ENCODE measurements around the gene ZNF563. TPM values are rescaled to one million over a fixed set of nuclear protein-coding genes. Genes with fewer than 3 reads are reported as not detected.

ZNF563 gene
- total RNA-seq (2021) (4.5 to 5.6 TPM (median 4.5 TPM) in 3 replicates), Bru-seq, nascent RNA (percentile 62 among the genes with signal in this experiment)
- long read RNA-seq, experiment 1, partial matches to known transcripts = 0 of 11 reads
- long read RNA-seq, experiment 1, other reads (novel, unspliced or antisense) = 9 of 11 reads
- long read RNA-seq, experiment 2, partial matches to known transcripts = 0 of 4 reads
- long read RNA-seq, experiment 2, other reads (novel, unspliced or antisense) = 1 of 4 reads
- long read RNA-seq, experiment 3, transcript ZNF563-201 (4 exons, 2,754 nt) = major isoform, 5 of 16 reads
- long read RNA-seq, experiment 3, partial matches to known transcripts = 0 of 16 reads
- long read RNA-seq, experiment 3, other reads (novel, unspliced or antisense) = 10 of 16 reads

DNA sequence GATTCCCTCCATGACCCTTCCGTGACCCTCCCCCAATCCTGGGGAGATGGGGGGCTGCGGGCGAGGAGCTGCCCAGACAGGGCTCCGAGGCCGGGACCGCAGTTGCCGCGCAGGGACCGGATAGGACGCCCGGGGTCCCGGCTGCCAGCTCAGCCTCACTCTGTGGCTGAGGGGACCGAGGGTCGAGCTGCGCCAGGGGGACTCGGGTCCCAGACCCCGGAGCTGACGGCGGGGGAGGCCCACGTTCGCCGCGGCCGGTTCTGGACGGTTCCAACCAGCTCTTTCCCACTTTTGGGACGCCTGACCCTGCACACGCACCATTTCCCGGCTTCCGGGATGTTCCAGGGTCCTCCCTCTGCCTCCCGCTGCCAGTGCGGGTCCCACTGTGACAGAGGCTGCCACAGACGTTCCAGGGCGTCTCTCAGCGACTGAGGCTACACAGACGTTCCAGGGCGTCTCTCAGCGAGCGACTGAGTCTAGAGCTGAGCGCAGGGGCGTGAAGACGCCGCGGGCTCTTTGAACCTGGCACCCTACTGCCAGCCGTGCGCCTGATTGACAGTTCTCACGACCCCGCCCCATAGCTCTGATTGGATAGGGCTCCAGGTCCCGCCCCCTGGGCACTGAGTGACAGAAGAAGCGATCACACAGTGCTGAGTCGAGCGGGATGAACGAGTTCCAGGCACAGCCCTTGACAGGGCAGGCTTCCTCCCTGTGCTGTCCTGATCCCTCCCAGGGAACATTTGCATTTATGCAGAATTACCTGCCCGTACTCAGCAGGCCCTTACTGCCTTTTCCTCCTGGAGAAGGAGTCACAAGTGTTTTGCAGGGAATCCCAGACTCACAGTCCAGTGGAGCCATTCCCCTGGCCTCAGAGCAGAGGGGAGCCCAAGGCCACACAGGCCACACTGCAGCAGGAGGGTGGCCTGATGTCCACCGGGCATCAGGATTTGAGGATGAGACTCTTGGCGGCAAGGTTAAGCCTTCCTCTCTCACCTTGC lies at the start of gene ZNF563:
ZNF563 (minus strand) TSS at position 472 of the 998 bp plus-strand sequence; CDS start at position 321, 151 bp downstream.
- no peaks in the 10 kb centered on the region for H3K36me3 Mint-ChIP-seq
- peak; percentile 99 for DNase-seq (ENCODE audit: low spot score)
- H3K4me3 Mint-ChIP-seq = peak within 1 kb of the TSS; percentile 96
- CTCF ChIA-PET = interaction anchor here (0.6 to 1.6 kb wide), 11 partner anchors 32 to 1479 kb away, joined by 3 to 11 read pairs (median 3); partner anchors contain the start of genes ZNF136, ZNF442, ZNF443 and ZNF491
- peaks cover 11% of the 10 kb centered on the region for H3K27me3 Mint-ChIP-seq (ENCODE audit: low read depth)
- no peaks in the 10 kb centered on the region for H3K9me3 Mint-ChIP-seq
- POLR2A ChIA-PET = interaction anchor here (0.7 to 1.6 kb wide), 9 partner anchors 26 to 151 kb away, joined by 3 to 7 read pairs (median 4); partner anchors contain the start of genes ZNF44, ZNF442, ZNF709 and ZNF799
- ATAC-seq = peak; percentile 100
- H3K27ac Mint-ChIP-seq = peak within 1 kb of the TSS; percentile 96
- peaks cover 25% of the 10 kb centered on the region for H3K4me1 Mint-ChIP-seq
- no peak for TF ChIP-seq NFATC4 (CRISPR knock-in tag; IDR thresholded peaks at IDR 0.05)
- TF ChIP-seq, protein P1, sequence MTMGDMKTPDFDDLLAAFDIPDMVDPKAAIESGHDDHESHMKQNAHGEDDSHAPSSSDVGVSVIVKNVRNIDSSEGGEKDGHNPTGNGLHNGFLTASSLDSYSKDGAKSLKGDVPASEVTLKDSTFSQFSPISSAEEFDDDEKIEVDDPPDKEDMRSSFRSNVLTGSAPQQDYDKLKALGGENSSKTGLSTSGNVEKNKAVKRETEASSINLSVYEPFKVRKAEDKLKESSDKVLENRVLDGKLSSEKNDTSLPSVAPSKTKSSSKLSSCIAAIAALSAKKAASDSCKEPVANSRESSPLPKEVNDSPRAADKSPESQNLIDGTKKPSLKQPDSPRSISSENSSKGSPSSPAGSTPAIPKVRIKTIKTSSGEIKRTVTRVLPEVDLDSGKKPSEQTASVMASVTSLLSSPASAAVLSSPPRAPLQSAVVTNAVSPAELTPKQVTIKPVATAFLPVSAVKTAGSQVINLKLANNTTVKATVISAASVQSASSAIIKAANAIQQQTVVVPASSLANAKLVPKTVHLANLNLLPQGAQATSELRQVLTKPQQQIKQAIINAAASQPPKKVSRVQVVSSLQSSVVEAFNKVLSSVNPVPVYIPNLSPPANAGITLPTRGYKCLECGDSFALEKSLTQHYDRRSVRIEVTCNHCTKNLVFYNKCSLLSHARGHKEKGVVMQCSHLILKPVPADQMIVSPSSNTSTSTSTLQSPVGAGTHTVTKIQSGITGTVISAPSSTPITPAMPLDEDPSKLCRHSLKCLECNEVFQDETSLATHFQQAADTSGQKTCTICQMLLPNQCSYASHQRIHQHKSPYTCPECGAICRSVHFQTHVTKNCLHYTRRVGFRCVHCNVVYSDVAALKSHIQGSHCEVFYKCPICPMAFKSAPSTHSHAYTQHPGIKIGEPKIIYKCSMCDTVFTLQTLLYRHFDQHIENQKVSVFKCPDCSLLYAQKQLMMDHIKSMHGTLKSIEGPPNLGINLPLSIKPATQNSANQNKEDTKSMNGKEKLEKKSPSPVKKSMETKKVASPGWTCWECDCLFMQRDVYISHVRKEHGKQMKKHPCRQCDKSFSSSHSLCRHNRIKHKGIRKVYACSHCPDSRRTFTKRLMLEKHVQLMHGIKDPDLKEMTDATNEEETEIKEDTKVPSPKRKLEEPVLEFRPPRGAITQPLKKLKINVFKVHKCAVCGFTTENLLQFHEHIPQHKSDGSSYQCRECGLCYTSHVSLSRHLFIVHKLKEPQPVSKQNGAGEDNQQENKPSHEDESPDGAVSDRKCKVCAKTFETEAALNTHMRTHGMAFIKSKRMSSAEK (CRISPR knock-in tag; IDR thresholded peaks at IDR 0.05; ENCODE audit: borderline replicate concordance) = no peak
- no peak for TF ChIP-seq ZBTB21 (CRISPR knock-in tag; IDR thresholded peaks at IDR 0.05; ENCODE audit: borderline replicate concordance)
- TF ChIP-seq, protein P2, sequence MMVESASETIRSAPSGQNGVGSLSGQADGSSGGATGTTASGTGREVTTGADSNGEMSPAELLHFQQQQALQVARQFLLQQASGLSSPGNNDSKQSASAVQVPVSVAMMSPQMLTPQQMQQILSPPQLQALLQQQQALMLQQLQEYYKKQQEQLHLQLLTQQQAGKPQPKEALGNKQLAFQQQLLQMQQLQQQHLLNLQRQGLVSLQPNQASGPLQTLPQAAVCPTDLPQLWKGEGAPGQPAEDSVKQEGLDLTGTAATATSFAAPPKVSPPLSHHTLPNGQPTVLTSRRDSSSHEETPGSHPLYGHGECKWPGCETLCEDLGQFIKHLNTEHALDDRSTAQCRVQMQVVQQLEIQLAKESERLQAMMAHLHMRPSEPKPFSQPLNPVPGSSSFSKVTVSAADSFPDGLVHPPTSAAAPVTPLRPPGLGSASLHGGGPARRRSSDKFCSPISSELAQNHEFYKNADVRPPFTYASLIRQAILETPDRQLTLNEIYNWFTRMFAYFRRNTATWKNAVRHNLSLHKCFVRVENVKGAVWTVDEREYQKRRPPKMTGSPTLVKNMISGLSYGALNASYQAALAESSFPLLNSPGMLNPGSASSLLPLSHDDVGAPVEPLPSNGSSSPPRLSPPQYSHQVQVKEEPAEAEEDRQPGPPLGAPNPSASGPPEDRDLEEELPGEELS (CRISPR knock-in tag; IDR thresholded peaks at IDR 0.05) = 0 out of 2 replicates have a peak, but pooled peaks have one; percentile 16
- no peak for TF ChIP-seq EMX1 (CRISPR knock-in tag; IDR thresholded peaks at IDR 0.05)
- TF ChIP-seq ZNF219 (CRISPR knock-in tag; IDR thresholded peaks at IDR 0.05; ENCODE audit: borderline replicate concordance) = no peak
- no peak for TF ChIP-seq ZNF232 (CRISPR knock-in tag; IDR thresholded peaks at IDR 0.05)
- TF ChIP-seq, protein P3, sequence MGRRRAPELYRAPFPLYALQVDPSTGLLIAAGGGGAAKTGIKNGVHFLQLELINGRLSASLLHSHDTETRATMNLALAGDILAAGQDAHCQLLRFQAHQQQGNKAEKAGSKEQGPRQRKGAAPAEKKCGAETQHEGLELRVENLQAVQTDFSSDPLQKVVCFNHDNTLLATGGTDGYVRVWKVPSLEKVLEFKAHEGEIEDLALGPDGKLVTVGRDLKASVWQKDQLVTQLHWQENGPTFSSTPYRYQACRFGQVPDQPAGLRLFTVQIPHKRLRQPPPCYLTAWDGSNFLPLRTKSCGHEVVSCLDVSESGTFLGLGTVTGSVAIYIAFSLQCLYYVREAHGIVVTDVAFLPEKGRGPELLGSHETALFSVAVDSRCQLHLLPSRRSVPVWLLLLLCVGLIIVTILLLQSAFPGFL (CRISPR knock-in tag; IDR thresholded peaks at IDR 0.05; ENCODE audit: borderline replicate concordance) = no peak
- TF ChIP-seq, protein P4, sequence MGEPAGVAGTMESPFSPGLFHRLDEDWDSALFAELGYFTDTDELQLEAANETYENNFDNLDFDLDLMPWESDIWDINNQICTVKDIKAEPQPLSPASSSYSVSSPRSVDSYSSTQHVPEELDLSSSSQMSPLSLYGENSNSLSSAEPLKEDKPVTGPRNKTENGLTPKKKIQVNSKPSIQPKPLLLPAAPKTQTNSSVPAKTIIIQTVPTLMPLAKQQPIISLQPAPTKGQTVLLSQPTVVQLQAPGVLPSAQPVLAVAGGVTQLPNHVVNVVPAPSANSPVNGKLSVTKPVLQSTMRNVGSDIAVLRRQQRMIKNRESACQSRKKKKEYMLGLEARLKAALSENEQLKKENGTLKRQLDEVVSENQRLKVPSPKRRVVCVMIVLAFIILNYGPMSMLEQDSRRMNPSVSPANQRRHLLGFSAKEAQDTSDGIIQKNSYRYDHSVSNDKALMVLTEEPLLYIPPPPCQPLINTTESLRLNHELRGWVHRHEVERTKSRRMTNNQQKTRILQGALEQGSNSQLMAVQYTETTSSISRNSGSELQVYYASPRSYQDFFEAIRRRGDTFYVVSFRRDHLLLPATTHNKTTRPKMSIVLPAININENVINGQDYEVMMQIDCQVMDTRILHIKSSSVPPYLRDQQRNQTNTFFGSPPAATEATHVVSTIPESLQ (CRISPR knock-in tag; IDR thresholded peaks at IDR 0.05) = no peak
- no peak for TF ChIP-seq CREB1 (CRISPR knock-in tag; IDR thresholded peaks at IDR 0.05)
- TF ChIP-seq SMAD3 (CRISPR knock-in tag; IDR thresholded peaks at IDR 0.05; ENCODE audit: borderline replicate concordance) = no peak
- TF ChIP-seq, protein P5, sequence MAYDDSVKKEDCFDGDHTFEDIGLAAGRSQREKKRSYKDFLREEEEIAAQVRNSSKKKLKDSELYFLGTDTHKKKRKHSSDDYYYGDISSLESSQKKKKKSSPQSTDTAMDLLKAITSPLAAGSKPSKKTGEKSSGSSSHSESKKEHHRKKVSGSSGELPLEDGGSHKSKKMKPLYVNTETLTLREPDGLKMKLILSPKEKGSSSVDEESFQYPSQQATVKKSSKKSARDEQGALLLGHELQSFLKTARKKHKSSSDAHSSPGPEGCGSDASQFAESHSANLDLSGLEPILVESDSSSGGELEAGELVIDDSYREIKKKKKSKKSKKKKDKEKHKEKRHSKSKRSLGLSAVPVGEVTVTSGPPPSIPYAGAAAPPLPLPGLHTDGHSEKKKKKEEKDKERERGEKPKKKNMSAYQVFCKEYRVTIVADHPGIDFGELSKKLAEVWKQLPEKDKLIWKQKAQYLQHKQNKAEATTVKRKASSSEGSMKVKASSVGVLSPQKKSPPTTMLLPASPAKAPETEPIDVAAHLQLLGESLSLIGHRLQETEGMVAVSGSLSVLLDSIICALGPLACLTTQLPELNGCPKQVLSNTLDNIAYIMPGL (CRISPR knock-in tag; IDR thresholded peaks at IDR 0.05) = no peak; the same call in 1 of the 2 replicates
- no peak for TF ChIP-seq FOXK1 (CRISPR knock-in tag; IDR thresholded peaks at IDR 0.05)
- TF ChIP-seq TCF7 (CRISPR knock-in tag; IDR thresholded peaks at IDR 0.05; ENCODE audit: low read depth) = no peak
- TF ChIP-seq NR1H2 (CRISPR knock-in tag; IDR thresholded peaks at IDR 0.05) = no peak
- TF ChIP-seq CBFB (CRISPR knock-in tag; IDR thresholded peaks at IDR 0.05; ENCODE audit: low read depth) = no peak
- TF ChIP-seq, protein P6, sequence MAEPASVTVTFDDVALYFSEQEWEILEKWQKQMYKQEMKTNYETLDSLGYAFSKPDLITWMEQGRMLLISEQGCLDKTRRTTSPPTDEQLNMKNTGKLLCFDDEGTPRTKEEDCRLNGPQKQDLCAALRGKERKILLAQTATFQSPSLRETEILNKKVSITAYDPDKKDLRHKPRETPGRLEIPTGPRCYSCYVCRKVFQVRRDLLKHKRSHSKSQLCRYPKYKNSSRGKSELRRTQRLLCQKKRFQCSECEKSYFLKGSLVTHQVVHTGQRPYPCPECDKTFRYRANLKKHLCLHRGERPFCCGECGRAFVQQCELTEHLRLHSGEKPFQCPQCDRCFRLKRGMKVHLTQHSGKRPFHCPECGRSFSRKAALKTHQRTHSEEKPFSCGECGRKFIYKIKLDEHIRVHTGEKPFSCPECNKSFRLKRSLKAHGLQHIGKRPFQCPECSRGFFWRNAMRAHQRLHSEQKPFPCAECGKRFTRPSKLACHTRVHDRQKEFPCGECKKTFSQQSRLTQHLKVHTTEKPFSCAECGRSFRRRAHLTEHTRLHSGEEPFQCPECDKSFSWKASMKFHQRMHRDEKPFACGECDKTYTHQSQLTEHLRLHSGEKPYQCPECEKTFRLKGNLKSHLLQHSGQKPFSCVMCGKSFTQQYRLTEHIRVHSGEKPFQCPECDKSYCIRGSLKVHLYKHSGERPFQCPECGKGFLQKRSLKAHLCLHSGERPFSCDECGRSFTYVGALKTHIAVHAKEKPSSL (CRISPR knock-in tag; conservative IDR thresholded peaks at IDR 0.05) = no peak
- TF ChIP-seq SOX15 (CRISPR knock-in tag; IDR thresholded peaks at IDR 0.05) = no peak
- 0 out of 2 replicates have a peak, but pooled peaks have one; percentile 0 for TF ChIP-seq MYBL2 (CRISPR knock-in tag; IDR thresholded peaks at IDR 0.05)
- no peak for TF ChIP-seq CREM (CRISPR knock-in tag; IDR thresholded peaks at IDR 0.05)
- 0 out of 2 replicates have a peak, but pooled peaks have one; percentile 28 for TF ChIP-seq ZNF416 (CRISPR knock-in tag; IDR thresholded peaks at IDR 0.05)
